Ammon's horn (tissue), 1 donor: ENCODE data around the gene NCSTN.

Source experiments
- DNase-seq: peaks from one replicate; pipeline ENCODE4 v3.0.0-alpha.2; 2016; ENCODE audit warnings: low spot score

Gene NCSTN

DNA sequence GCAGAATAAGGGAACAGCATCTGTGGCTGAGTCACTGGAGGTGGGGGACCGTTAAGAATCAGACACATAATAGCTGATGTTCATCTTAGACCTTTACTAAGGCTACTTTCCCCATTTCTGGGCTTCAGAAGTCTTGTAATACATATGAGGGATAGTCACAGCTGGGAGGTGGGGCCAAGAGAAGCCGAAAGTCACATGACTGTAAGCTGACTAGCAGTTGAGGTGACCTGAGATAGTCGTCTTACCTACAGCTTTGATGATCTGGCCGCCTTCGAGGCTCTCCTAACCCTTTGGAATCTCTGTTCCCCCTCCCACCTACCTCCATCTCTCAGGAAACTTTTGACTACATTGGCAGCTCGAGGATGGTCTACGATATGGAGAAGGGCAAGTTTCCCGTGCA is 9.4 kb downstream of the NCSTN start:
- DNase-seq: no peak

- no peak for DNase-seq
Measured at GRCh38 chr1:160353223-160353622, 10.0 kb downstream of the NCSTN start.

DNA sequence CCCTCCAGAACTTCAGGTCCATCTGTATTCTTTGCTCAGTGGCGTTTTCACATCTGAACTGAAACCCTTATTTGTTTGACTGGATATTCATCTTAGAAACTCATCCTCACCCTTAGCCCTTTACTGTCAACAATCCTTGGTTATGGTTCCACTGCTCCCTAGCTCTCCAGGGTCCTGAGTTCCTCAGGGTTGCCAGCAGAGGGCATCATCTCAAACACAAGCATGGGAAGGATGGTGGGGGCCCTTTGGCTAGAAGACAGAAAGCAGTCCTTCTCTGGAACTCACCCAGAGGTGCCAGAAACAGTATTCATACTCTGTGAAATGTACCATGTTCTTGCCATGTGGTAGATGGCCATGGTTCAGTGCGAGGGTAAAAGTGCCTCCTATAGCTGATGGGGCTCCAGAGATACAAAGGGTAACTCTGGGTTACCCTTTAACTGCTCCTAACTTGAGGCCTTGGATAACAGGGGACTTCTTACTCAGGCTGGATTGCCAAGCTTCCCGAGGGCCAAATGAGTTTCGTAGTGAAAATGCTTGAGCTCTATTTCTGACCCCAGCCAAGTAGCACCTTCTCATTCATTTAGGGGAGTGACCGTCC is 11.3 kb downstream of the NCSTN start:
- peak; percentile 44 for DNase-seq

DNA sequence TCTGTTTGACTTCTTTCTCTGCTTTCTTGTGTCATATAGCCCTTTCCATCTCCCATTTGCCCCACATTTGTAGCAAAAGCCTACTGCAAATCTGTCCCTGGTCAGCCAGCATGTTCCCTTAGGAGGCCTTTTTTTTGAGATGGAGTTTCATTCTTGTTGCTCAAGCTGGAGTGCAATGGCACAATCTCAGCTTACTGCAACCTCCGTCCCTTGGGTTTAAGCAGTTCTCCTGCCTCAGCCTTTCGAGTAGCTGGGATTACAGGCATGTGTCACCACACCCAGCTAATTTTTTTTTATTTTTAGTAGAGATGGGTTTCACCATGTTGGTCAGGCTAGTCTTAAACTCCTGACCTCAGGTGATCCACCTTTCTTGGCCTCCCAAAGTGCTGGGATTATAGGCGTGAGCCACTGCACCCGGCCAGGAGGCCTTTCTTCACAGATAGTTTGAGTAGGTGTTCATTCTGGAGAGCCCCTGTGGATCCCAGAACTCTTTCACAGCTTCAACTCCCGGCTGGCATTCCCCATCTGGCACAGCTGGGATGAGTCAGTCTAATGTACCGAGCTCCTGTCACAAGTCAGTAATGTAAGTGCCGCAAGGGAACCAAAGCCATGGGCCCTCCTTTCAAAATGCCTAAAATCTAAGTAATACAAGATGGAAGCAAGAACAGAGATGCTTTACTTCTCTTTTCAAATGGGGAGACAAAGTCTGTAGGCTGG is 14.3 kb downstream of the NCSTN start:
- DNase-seq: no peak

- DNase-seq: no peak
Measured at GRCh38 chr1:160358073-160358472, 14.9 kb downstream of the NCSTN start.

DNA sequence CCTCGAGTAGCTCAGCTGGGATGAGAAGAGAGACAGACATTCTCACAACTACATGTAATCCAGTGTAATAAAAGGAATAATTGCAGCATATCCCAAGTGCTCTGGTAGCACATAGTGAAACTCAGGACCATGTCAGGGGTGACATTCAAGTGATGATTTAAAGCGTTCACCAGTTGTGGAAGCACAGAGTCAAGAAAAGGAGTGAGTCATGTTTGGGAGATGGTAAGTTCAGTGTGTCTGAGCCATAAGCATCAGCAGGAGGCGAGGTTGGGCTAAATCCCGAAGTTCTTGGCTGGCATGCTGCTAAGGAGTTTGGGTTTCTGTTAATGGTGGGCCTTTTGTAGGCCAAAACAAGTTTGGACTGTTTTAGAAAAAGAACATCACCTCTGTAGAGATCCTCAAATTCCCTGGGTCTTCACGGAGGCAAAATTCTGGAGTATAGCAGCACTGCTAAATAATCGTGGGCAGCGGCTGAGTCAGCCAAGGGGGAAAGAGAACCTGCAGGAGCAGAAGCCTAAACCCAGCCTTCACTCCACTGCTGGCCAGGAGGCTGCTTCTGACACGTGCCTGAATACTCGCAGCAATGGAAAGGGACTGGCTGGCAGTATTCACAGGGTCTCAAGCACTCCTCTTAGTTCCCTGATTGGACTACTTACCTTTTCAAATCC is 16.5 kb downstream of the NCSTN start:
- no peak for DNase-seq

DNA sequence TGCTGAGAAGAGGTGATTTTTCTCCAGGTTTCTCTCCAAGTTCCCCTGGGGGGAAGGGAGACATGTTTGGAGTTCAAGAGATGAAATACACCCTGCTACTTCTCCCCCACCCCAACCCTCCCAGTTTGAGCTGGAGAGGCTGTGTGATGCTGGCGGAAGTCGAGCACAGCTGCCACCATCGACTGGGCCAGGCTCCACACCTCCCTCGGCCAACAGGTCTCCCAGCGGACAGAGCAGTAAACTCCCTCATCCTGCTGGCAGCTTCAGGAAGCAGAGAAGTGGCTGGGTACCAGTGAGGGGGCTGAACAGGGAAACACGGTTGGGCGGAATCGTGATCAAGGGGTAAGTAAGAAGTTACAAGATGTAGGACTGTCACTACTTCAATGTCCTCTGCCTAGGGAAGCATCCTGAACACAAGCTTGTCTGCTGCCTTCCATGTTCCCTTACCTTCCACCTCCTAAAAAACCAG is 17.1 kb downstream of the NCSTN start:
- no peak for DNase-seq

DNA sequence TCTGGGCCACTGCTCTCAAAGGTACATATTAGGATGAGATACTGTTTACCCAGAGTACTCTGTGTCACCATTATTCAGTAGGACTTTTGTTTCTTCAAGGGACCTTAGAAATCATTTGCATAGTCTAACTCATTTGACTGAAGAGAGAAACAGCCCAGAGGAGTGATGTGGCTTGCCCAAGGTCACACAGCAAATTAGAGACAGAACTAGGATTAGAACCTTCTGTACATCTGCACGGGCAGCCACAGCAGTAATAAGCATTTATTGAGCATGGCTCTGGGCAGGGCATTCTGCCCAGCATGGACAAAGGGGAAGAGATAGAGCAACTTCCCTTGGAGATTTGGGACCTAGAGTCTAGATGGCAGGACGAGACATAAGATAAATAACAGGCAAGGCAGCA is 18.0 kb downstream of the NCSTN start:
- no peak for DNase-seq

- DNase-seq: no peak
Measured at GRCh38 chr1:160361814-160362167, 18.6 kb downstream of the NCSTN start.

DNA sequence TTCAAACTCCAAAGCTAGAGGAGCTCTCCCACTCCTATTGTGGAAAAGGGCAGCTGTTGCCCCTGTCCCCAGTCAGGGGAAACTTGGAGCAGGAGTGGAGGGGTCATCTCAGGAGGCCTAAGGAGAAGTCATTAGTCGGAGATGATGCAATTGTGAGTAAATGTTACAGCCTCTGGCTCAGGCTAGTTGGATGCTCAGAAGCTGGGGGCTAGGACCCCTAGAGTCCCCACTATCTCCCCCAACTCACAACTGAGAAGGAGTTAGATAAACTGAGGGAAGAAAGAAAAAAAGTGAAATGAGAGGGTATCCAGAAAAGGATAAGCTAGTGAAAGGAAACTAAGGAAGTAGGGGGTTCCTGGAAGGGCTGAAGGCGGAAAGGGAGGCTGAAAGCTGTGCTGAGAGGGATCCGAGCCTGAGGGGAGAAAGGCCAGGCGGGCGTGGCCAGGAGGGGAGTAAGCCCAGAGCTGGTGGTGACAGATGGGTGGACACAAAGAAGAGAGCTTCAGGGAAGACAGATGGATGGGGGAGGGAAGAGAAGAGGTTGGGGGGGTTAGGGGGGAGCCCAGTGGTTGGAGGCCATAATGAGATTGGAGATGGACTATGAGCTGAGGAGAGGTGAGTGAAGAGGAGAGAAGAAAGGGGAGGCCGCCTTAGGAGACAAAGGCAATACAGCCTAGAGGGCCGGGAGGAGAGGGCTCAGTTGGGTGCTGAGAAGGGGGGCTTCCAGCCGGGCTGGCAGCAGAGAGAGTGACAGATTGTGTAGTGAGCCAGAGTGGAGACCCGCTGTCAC is 19.2 kb downstream of the NCSTN start:
- DNase-seq: no peak

- DNase-seq: no peak
Measured at GRCh38 chr1:160363010-160363409, 19.8 kb downstream of the NCSTN start.

- DNase-seq: no peak
Measured at GRCh38 chr1:160363951-160364735, 21.0 kb downstream of the NCSTN start.

DNA sequence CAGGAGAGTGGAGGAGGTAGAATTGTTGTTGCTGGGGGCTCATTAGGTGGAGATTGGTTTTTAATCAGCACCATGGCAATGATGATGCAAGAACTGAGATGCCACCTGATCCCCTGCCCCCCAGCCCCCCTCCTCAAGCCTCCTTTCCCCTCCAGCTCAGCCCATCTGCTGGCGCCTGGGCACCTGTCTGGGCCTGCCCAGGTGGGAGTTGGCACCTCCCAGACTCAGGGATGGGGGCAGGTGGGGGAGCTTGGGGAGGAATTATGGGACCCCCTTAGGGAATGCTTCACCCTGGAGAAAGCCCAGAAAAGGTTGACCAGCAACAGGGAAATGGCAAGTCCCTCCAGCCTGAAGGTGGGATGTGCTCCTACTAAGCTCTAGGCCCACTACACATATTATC is 22.1 kb downstream of the NCSTN start:
- no peak for DNase-seq

DNA sequence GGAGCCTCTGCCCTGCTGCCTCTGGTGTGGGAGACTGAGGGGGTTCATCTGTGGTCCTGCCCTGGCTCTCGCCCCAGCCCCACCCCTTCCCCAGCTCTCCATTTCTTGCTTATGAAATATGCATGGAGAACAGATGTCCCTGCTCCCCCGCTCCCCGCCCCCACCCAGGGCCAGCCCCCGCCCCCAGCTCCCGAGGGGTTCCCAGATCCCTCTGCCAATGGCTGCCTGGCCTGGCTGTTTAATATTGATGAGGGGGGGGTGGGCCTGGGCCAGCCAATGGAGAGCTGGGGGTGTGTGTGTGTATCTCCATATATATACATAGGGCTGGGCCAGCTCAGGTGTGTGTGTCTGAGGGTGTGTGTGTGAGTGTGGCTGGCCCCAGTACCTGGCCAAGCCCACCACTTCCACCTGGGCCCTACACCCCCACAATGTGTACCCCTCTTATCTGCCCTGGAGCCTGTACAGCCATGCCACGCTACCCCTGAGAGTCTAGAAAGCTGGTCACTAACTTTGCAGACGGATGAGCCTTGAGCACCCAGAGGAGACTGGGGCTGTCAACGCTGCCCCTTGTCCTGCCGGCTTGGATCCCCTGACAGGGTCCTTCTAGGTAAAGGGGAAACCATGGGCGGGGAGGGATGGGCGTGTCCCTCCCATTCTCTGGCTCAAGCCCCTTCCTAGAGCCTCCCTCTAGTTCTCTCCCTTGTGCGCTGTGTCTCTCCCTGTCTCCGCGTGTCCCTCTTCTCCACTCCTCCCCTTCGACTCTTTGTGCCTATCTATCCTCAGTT is 23.7 kb downstream of the NCSTN start, which contains the start of gene NHLH1:
Gene NHLH1, plus strand, starts transcription at position 341 of the 785 bp plus-strand sequence. CDS start 3,661 bp downstream, outside the sequence.
- DNase-seq: no peak

DNA sequence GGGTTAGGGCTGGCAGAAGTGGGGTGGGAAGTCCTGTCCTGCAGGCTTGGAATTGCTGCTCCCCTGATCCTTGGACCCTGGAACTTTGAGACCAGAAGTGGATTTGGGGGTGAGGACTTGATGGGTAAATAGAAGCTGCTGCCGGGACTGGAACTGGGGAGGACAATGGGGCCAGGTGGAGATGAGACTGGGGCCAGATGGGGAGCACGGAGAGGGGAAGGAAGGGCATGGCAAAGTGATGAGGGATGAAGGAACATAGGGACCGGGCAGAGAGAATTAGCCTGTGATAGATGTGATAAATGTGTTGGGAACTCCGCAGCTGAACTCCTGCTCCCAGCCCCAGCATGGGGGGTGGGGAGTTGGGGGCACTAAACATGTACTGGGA is 24.3 kb downstream of the NCSTN start:
- DNase-seq: no peak

- no peak for DNase-seq
Measured at GRCh38 chr1:160367934-160368923, 25.0 kb downstream of the NCSTN start.

DNA sequence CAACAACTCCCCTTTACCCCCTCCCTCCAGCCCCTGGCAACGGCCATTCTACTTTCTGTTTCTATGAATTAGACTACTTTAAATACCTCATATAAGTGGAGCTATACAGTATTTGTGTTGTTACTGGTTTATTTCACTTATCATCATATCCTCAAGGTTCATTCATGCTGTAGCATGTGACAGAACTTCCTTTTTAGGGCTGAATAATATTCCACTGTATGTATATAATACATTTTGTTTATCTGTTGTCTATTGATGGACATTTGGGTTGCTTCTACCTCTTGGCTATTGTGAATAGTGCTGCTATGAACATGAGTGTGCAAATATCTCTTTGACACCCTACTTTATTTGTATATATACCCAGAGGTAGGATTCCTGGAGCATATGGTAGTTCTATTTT is 25.9 kb downstream of the NCSTN start:
- DNase-seq: no peak

GRCh38 chr1:160370561-160371345 is 27.6 kb downstream of the NCSTN start:
- DNase-seq: no peak

DNA sequence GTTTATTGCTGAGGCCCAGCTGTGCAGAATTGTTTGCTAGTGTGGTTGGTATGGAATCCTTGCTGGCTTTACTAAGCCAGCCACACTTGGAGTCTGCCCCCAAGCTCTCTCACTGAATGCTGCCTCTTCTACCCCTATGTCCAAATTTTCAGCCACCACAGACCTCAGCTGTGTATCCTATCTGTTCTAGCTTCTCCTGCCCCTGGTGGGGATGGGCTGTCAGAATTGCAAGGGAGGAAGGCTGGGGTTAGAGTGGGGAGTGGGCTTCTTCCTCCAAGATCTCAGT is 28.1 kb downstream of the NCSTN start:
- no peak for DNase-seq
